ENCODE results near the gene SERPINB1.
A peak's percentile ranks its signal among the peaks of the same experiment; 100 is the strongest.

The SERPINB1 gene

DNA sequence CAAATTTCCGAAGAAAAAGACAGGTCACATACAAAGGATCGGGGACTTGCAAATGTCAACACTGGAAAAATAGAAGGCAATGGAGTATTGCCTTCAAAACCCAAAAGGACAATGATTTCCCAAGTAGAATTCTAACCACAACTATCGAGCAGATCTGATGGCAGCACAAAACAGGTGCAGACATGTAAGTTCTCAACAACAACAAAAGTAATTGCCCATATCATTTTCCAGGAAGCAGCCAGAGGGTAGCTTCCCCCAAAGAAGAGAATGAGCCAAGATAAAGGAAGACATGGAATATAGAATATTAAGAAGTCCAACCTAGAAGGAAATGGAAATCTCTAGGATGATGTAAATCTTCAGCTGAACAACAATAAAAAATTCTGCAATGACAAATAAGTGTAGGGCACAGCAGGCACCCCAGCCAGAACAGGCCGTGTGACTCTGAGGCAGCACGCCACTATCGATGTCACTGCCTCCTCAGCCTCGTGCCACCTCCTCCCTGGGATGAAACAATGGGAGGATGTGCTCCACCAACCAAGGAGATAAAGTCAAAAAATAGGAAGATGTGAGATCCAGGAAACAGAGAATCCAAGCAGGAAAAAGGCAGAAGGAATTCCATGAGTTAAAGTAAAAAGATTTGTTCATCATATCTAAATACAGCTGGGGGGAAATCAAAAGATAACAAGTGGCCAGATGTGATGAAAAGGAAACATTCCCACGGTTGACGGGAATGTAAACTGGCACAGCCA, 34.1 kb downstream of the SERPINB1 start (continued):
- TF ChIP-seq BCL6B (tag by site-specific recombination; IDR thresholded peaks at IDR 0.05), result 0 out of 2 replicates have a peak, but pooled peaks have one; percentile 14
- no peak for TF ChIP-seq SETDB1 (IDR thresholded peaks at IDR 0.05; ENCODE audit: insufficient read length, low read length)
- no peak for TF ChIP-seq ZNF132 (tag by site-specific recombination; IDR thresholded peaks at IDR 0.05; ENCODE audit: borderline replicate concordance)
- TF ChIP-seq ZNF335 (tag by site-specific recombination; conservative IDR thresholded peaks at IDR 0.05), result peak; percentile 44
- TF ChIP-seq ZNF549 (tag by site-specific recombination; IDR thresholded peaks at IDR 0.05), result no peak
- no peak for TF ChIP-seq KLF7 (tag by site-specific recombination; IDR thresholded peaks at IDR 0.05; ENCODE audit: borderline replicate concordance)

- no peaks in the 10 kb centered on the region for H3K36me3 ChIP-seq (ENCODE audit: control insufficient read depth in 2 of 2, insufficient read depth in 1 of 2, low read length in 2 of 2)
- H3K9me3 ChIP-seq (ENCODE audit: control insufficient read depth, insufficient read depth, low read depth, low read length), result no peaks in the 10 kb centered on the region
- CTCF ChIA-PET, result interaction anchor here (1.0 to 1.6 kb wide), 2 partner anchors 40 to 146 kb away, joined by 3 to 5 read pairs; no protein-coding TSS in a partner anchor
- H3K4me3 ChIP-seq (ENCODE audit: low read depth, low read length), result no peak overlapping the region
- POLR2A ChIA-PET, result no interaction called here
- TF ChIP-seq, protein P1, sequence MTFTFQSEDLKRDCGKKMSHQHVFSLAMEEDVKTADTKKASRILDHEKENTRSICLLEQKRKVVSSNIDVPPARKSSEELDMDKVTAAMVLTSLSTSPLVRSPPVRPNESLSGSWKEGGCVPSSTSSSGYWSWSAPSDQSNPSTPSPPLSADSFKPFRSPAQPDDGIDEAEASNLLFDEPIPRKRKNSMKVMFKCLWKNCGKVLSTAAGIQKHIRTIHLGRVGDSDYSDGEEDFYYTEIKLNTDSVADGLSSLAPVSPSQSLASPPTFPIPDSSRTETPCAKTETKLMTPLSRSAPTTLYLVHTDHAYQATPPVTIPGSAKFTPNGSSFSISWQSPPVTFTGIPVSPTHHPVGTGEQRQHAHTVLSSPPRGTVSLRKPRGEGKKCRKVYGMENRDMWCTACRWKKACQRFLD (tag by site-specific recombination; IDR thresholded peaks at IDR 0.05), result no peak
- TF ChIP-seq KLF7 (tag by site-specific recombination; IDR thresholded peaks at IDR 0.05; ENCODE audit: borderline replicate concordance) (no peak), ZNF121 (tag by site-specific recombination; IDR thresholded peaks at IDR 0.05) (no peak), GFI1B (tag by site-specific recombination; IDR thresholded peaks at IDR 0.05) (no peak), BCL11B (tag by site-specific recombination; IDR thresholded peaks at IDR 0.05; ENCODE audit: low read depth) (no peak), ZNF280D (tag by site-specific recombination; IDR thresholded peaks at IDR 0.05) (no peak), PRDM1 (tag by site-specific recombination; IDR thresholded peaks at IDR 0.05) (no peak), PBX3 (CRISPR knock-in tag; IDR thresholded peaks at IDR 0.05) (no peak), KLF10 (tag by site-specific recombination; IDR thresholded peaks at IDR 0.05) (no peak), ZSCAN16 (tag by site-specific recombination; IDR thresholded peaks at IDR 0.05) (no peak), ZIC2 (tag by site-specific recombination; IDR thresholded peaks at IDR 0.05) (no peak), TRIM28 (IDR thresholded peaks at IDR 0.05; ENCODE audit: borderline replicate concordance, low read length) (no peak)
- TF ChIP-seq, protein P2, sequence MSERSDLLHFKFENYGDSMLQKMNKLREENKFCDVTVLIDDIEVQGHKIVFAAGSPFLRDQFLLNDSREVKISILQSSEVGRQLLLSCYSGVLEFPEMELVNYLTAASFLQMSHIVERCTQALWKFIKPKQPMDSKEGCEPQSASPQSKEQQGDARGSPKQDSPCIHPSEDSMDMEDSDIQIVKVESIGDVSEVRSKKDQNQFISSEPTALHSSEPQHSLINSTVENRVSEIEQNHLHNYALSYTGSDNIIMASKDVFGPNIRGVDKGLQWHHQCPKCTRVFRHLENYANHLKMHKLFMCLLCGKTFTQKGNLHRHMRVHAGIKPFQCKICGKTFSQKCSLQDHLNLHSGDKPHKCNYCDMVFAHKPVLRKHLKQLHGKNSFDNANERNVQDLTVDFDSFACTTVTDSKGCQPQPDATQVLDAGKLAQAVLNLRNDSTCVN (tag by site-specific recombination; optimal IDR thresholded peaks at IDR 0.05), result no peak
- TF ChIP-seq, protein P3, sequence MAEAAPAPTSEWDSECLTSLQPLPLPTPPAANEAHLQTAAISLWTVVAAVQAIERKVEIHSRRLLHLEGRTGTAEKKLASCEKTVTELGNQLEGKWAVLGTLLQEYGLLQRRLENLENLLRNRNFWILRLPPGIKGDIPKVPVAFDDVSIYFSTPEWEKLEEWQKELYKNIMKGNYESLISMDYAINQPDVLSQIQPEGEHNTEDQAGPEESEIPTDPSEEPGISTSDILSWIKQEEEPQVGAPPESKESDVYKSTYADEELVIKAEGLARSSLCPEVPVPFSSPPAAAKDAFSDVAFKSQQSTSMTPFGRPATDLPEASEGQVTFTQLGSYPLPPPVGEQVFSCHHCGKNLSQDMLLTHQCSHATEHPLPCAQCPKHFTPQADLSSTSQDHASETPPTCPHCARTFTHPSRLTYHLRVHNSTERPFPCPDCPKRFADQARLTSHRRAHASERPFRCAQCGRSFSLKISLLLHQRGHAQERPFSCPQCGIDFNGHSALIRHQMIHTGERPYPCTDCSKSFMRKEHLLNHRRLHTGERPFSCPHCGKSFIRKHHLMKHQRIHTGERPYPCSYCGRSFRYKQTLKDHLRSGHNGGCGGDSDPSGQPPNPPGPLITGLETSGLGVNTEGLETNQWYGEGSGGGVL (tag by site-specific recombination; IDR thresholded peaks at IDR 0.05), result no peak
- H3K4me1 ChIP-seq (ENCODE audit: control insufficient read depth, insufficient read depth, low read length), result no peaks in the 10 kb centered on the region; the same call in 1 of the 2 replicates
- H3K27ac ChIP-seq (ENCODE audit: extremely low read depth, low read depth, low read length), result no peak overlapping the region
Measured at GRCh38 chr6:2806644-2807043, 35.0 kb downstream of the SERPINB1 start.
